Muscle layer of duodenum (tissue), 2 donors: Measurements from ENCODE around the gene CDSN.

Experiments
- H3K27ac ChIP-seq: one replicate; pipeline ENCODE4 v1.7.0; 2013; ENCODE audit warnings: mild to moderate bottlenecking, low read length
- H3K27me3 ChIP-seq: one replicate; pipeline ENCODE4 v1.7.0; 2013; ENCODE audit warnings: low read depth, mild to moderate bottlenecking, control low read depth, low read length
- H3K36me3 ChIP-seq, 2 donors: one replicate each; pipeline ENCODE4 v1.7.0; 2013; ENCODE audit warnings: low read length in 2 of 2, control low read depth in 1 of 2, mild to moderate bottlenecking in 1 of 2; ENCODE audit not compliant: insufficient read depth in 2 of 2, control insufficient read depth in 1 of 2
- H3K4me1 ChIP-seq, 2 donors: one replicate each; pipeline ENCODE4 v1.7.0; 2013; ENCODE audit warnings: low read length in 2 of 2, mild to moderate bottlenecking in 2 of 2, control low read depth in 1 of 2, moderate library complexity in 1 of 2; ENCODE audit not compliant: insufficient read depth in 2 of 2, control insufficient read depth in 1 of 2
- H3K4me3 ChIP-seq, 2 donors: one replicate each; pipeline ENCODE4 v1.7.0; 2013; ENCODE audit warnings: low read length in 2 of 2, low read depth in 1 of 2, mild to moderate bottlenecking in 1 of 2
- H3K9me3 ChIP-seq, 2 donors: one replicate each; pipeline ENCODE4 v1.7.0; 2013; ENCODE audit warnings: low read length in 2 of 2, control low read depth in 1 of 2, mild to moderate bottlenecking in 1 of 2; ENCODE audit not compliant: control insufficient read depth in 1 of 2
- donor health status: healthy.

The CDSN gene

GRCh38 chr6:31158863-31159855 is 38.9 kb upstream of the CDSN start:
- H3K36me3 ChIP-seq = peaks cover 0 to 5% of the 10 kb centered on the region in 2 donors
- H3K27ac ChIP-seq = no peak overlapping the region
- H3K27me3 ChIP-seq = no peaks in the 10 kb centered on the region
- H3K4me3 ChIP-seq = peak overlapping the region; percentile 78 to 83
- H3K4me1 ChIP-seq = peaks cover 4 to 17% of the 10 kb centered on the region in 2 donors
- no peaks in the 10 kb centered on the region for H3K9me3 ChIP-seq

- no peaks in the 10 kb centered on the region for H3K9me3 ChIP-seq
- H3K27ac ChIP-seq = no peak within 1 kb of the TSS
- H3K36me3 ChIP-seq = peaks cover 0 to 5% of the 10 kb centered on the region in 2 donors
- H3K4me1 ChIP-seq = peaks cover 4 to 17% of the 10 kb centered on the region in 2 donors
- H3K4me3 ChIP-seq = peak within 1 kb of the TSS; percentile 78 to 83
- no peaks in the 10 kb centered on the region for H3K27me3 ChIP-seq
Observed at GRCh38 chr6:31158140-31158862, 38.1 kb upstream of the CDSN start, which contains the start of gene TCF19. Gene TCF19, plus strand, starts transcription at chr6:31158589. Its CDS starts 881 bp downstream, at chr6:31159470.

- peaks cover 0 to 7% of the 10 kb centered on the region in 2 donors for H3K36me3 ChIP-seq
- H3K27ac ChIP-seq = no peak within 1 kb of the TSS
- no peaks in the 10 kb centered on the region for H3K9me3 ChIP-seq
Observed at GRCh38 chr6:31157513-31158139, 37.4 kb upstream of the CDSN start, which contains the start of gene CCHCR1. Gene CCHCR1, minus strand, starts transcription at chr6:31157802. Its CDS starts 202 bp downstream, at chr6:31157600.

GRCh38 chr6:31156641-31157040 is 36.4 kb upstream of the CDSN start:
- H3K4me3 ChIP-seq = no peak overlapping the region
- no peak overlapping the region for H3K27ac ChIP-seq
- no peaks in the 10 kb centered on the region for H3K27me3 ChIP-seq
- H3K9me3 ChIP-seq = no peaks in the 10 kb centered on the region
- peaks cover 0 to 9% of the 10 kb centered on the region in 2 donors for H3K36me3 ChIP-seq
- peaks cover 4 to 17% of the 10 kb centered on the region in 2 donors for H3K4me1 ChIP-seq

More at GRCh38 chr6:31157513-31158139, 37.4 kb upstream of the CDSN start, which contains the start of gene CCHCR1:
- H3K4me3 ChIP-seq = peak within 1 kb of the TSS; percentile 78 to 83
- peaks cover 4 to 17% of the 10 kb centered on the region in 2 donors for H3K4me1 ChIP-seq
- H3K27me3 ChIP-seq = no peaks in the 10 kb centered on the region

GRCh38 chr6:31154436-31154835 is 34.2 kb upstream of the CDSN start:
- H3K9me3 ChIP-seq = no peaks in the 10 kb centered on the region
- H3K36me3 ChIP-seq = peaks cover 9 to 17% of the 10 kb centered on the region in 2 donors
- no peaks in the 10 kb centered on the region for H3K27me3 ChIP-seq
- peaks cover 4 to 11% of the 10 kb centered on the region in 2 donors for H3K4me1 ChIP-seq
- no peak overlapping the region for H3K4me3 ChIP-seq
- no peak overlapping the region for H3K27ac ChIP-seq

- Histone ChIP-seq H3K9me3 (no peaks in the 10 kb centered on the region), H3K36me3 (peaks cover 9 to 21% of the 10 kb centered on the region in 2 donors), H3K27me3 (no peaks in the 10 kb centered on the region), H3K4me3 (no peak overlapping the region), H3K4me1 (peaks cover 0 to 3% of the 10 kb centered on the region in 2 donors), H3K27ac (no peak overlapping the region)
Observed at GRCh38 chr6:31152781-31153180, 32.5 kb upstream of the CDSN start.

GRCh38 chr6:31149827-31150447 is 29.7 kb upstream of the CDSN start:
- Histone ChIP-seq H3K9me3 (no peaks in the 10 kb centered on the region), H3K4me1 (no peaks in the 10 kb centered on the region), H3K27ac (no peak overlapping the region), H3K36me3 (peaks cover 9 to 35% of the 10 kb centered on the region in 2 donors), H3K27me3 (no peaks in the 10 kb centered on the region), H3K4me3 (no peak overlapping the region)

- no peaks in the 10 kb centered on the region for H3K27me3 ChIP-seq
- no peaks in the 10 kb centered on the region for H3K9me3 ChIP-seq
- no peak overlapping the region for H3K27ac ChIP-seq
- H3K4me3 ChIP-seq = no peak overlapping the region
- peaks cover 5 to 29% of the 10 kb centered on the region in 2 donors for H3K36me3 ChIP-seq
- peaks cover 0 to 11% of the 10 kb centered on the region in 2 donors for H3K4me1 ChIP-seq
Observed at GRCh38 chr6:31145386-31145785, 25.1 kb upstream of the CDSN start.

- Histone ChIP-seq H3K9me3 (no peaks in the 10 kb centered on the region), H3K36me3 (peaks cover 1 to 25% of the 10 kb centered on the region in 2 donors), H3K4me1 (peaks cover 0 to 11% of the 10 kb centered on the region in 2 donors), H3K4me3 (no peak overlapping the region), H3K27me3 (no peaks in the 10 kb centered on the region), H3K27ac (no peak overlapping the region)
Observed at GRCh38 chr6:31144970-31145340, 24.7 kb upstream of the CDSN start.

GRCh38 chr6:31144296-31144969 is 24.2 kb upstream of the CDSN start:
- Histone ChIP-seq H3K36me3 (peaks cover 0 to 25% of the 10 kb centered on the region in 2 donors), H3K27ac (no peak overlapping the region), H3K4me3 (no peak overlapping the region)

More at GRCh38 chr6:31144296-31144969, 24.2 kb upstream of the CDSN start:
- Histone ChIP-seq H3K27me3 (no peaks in the 10 kb centered on the region), H3K4me1 (peaks cover 0 to 14% of the 10 kb centered on the region in 2 donors), H3K9me3 (no peaks in the 10 kb centered on the region)
